Testis (tissue), 3 donors: Measurements from ENCODE around the gene KCNIP3. TPM values are rescaled to one million over a fixed set of nuclear protein-coding genes. Genes with fewer than 3 reads are reported as not detected.
A peak's percentile ranks its signal among the peaks of the same experiment; 100 is the strongest.

Experiments used
- DNase-seq: peaks from one replicate; pipeline ENCODE4 v3.0.0-alpha.2; 2019
- H3K27ac ChIP-seq, 2 donors: fragments of 200-600 bp; sonication (generic); one replicate each; pipeline ENCODE4 v1.5.1; 2019
- H3K27me3 ChIP-seq: fragments of 200-600 bp; sonication (generic); one replicate; pipeline ENCODE4 v1.5.1; 2019
- H3K36me3 ChIP-seq: fragments of 200-600 bp; sonication (generic); one replicate; pipeline ENCODE4 v1.5.1; 2017; ENCODE audit warnings: low read depth; ENCODE audit errors: missing control alignments
- H3K4me1 ChIP-seq: fragments of 200-600 bp; sonication (generic); one replicate; pipeline ENCODE4 v1.5.1; 2019
- H3K4me3 ChIP-seq, 2 donors: fragments of 200-600 bp; sonication (generic); one replicate each; pipeline ENCODE4 v1.5.1; 2017 to 2019
- H3K9me3 ChIP-seq: fragments of 200-600 bp; sonication (generic); one replicate; pipeline ENCODE4 v1.5.1; 2017
- CTCF ChIP-seq, 3 experiments: fragments of 450-650 bp in 2 of 3; fragments of 200-600 bp in 1 of 3; sonication (generic) in 1 of 3; IDR thresholded peaks; one replicate each; pipeline ENCODE4 v1.5.1; 2016 to 2019; ENCODE audit warnings: antibody characterized with exemption in 3 of 3, mild to moderate bottlenecking in 2 of 3, moderate library complexity in 1 of 3
- POLR2A ChIP-seq: fragments of 450-650 bp; IDR thresholded peaks from one replicate; pipeline ENCODE4 v1.6.1; 2017; ENCODE audit warnings: antibody characterized with exemption, mild to moderate bottlenecking, moderate library complexity
- WGBS, 2 donors: methylation state at CpG; one replicate each; pipeline ENCODE4 v1.1.5; 2018; 5-methylcytosine and 5-hydroxymethylcytosine counted together
- intact Hi-C: fragments of 100-400 bp; cut with DNase I; formaldehyde crosslinking; loops from one replicate; pipeline ENCODE4 v1.15.1; 2023; ENCODE audit warnings: low total_unique reads
- polyA plus RNA-seq: library from polyadenylated mRNA; stranded (reverse); fragments of 350-450 nt; fragmentation: Illumina TruSeq; extraction: RNeasy Lipid Tissue Mini Kit (QIAGEN cat#74804); gene quantifications from one replicate; pipeline ENCODE4 v1.2.3, GENCODE V29; 2014; ENCODE audit warnings: low read depth, low replicate concordance; ENCODE audit not compliant: insufficient read depth
- total RNA-seq, 2 donors: library from RNA; depleted of rRNA; stranded (reverse); fragments of >200 nt; gene quantifications; one replicate each; pipeline ENCODE4 v1.2.3, GENCODE V29; 2016

KCNIP3 gene
- total and polyA plus RNA-seq, 3 donors from 2014 or later: 23.9 to 69.1 (median 43.4) TPM

GRCh38 chr2:95386031-95386430 is 88.9 kb downstream of the KCNIP3 start:
- no peak overlapping the region for H3K4me3 ChIP-seq
- H3K27ac ChIP-seq: peak overlapping the region; percentile 51 to 76

DNA sequence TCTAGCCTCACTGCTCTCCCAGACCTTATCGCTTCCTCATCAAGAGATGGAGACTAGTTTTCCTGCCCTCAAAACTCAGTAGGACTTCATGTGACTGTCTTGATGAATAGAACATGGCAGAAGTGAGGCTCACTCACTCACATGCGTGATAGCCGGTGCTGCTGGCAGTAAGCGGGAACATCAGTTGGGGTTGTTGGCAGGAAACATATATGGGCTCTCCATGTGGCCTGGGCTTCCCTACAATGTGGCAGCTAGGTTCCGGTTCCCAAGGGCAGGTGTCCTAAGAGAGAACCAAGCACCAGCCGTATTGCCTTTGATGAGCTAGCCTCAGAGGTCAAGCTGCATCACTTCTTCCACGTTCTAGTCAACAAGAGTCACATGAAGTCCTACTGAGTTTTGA is 90.2 kb downstream of the KCNIP3 start:
- Histone ChIP-seq H3K27me3 (no peaks in the 10 kb centered on the region), H3K27ac (no peak overlapping the region), H3K36me3 (no peaks in the 10 kb centered on the region), H3K9me3 (no peaks in the 10 kb centered on the region), H3K4me3 (no peak overlapping the region), H3K4me1 (peaks cover 66% of the 10 kb centered on the region)
- TF ChIP-seq POLR2A: no peak
- no peak for TF ChIP-seq CTCF (IDR thresholded peaks at IDR 0.05)
- peak; percentile 11 for DNase-seq
- intact Hi-C loops: loop anchor here (5.0 kb wide), 1 partner anchor 40 kb away; no protein-coding TSS in a partner anchor
- WGBS, 2 donors: 86% methylated on average over 7 of the region's 7 CpGs

More at GRCh38 chr2:95386031-95386430, 88.9 kb downstream of the KCNIP3 start:
- Histone ChIP-seq H3K27me3 (no peaks in the 10 kb centered on the region), H3K36me3 (no peaks in the 10 kb centered on the region), H3K9me3 (no peaks in the 10 kb centered on the region), H3K4me1 (peaks cover 53% of the 10 kb centered on the region)
- WGBS, 2 donors: 39 to 56% methylated on average over 6 of the region's 6 CpGs
- no peak for TF ChIP-seq POLR2A
- TF ChIP-seq CTCF (IDR thresholded peaks at IDR 0.05): no peak
- no peak for DNase-seq
- intact Hi-C loops: loop anchor here (5.0 kb wide), 1 partner anchor 39 kb away; no protein-coding TSS in a partner anchor

DNA sequence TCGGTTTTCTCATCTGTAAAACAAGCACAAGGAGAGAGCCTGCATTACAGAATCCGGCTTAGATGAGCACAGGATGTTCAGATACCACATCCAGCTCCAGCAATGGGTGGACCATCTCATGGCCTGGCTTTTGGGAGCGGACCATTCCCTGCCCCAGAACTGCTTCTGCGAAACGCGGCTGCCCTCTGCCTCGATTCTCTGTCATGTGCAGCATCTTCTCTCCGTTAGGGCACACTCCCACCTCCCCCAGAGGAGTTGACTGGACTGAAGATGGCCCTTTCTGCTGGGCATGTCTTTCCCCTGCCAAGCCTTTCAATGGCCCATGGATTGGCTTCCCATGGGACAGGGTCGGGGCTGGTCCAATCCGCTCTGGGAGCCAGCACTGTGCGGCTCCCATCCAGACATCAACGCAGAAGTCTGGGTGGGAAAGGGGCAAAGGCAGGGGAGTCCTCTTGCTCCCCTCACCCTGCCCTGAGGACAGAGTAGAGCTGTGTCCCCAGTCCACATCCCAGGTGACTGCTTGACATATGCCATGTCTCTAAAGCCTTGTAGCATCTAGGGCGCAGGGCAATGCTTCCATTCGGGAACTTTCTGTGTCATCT is 91.0 kb downstream of the KCNIP3 start:
- intact Hi-C loops: loop anchor here (5.0 kb wide), 1 partner anchor 41 kb away; no protein-coding TSS in a partner anchor
- no peak for DNase-seq
- no peaks in the 10 kb centered on the region for H3K27me3 ChIP-seq
- peaks cover 66% of the 10 kb centered on the region for H3K4me1 ChIP-seq
- H3K27ac ChIP-seq: no peak overlapping the region
- WGBS, 2 donors: 56 to 77% methylated on average over 13 to 14 of the region's 14 CpGs
- no peaks in the 10 kb centered on the region for H3K9me3 ChIP-seq
- H3K36me3 ChIP-seq: no peaks in the 10 kb centered on the region
- no peak overlapping the region for H3K4me3 ChIP-seq
- no peak for TF ChIP-seq POLR2A
- TF ChIP-seq CTCF (IDR thresholded peaks at IDR 0.05): no peak

DNA sequence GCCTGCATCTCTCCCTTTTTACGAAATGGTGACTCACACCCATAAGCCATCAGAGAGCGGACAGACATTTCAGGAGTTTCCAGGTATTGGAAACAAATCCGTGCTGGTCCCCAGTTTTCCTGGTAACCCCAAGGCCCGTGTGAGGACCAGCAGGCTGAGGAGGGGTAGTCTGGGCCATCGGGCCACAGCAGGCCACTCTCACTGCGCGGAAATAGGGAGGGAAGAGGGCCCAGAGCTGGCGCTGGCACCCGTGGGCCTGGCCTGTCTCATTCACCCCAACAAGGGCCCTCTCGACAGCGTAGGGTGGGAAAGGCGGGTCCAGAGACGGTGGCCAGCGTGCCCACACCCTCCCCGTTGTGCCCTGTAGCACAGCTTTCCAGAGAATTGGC is 91.7 kb downstream of the KCNIP3 start:
- no peak for DNase-seq
- Histone ChIP-seq H3K4me3 (no peak overlapping the region), H3K27ac (no peak overlapping the region), H3K36me3 (no peaks in the 10 kb centered on the region), H3K27me3 (no peaks in the 10 kb centered on the region), H3K4me1 (peaks cover 60% of the 10 kb centered on the region), H3K9me3 (no peaks in the 10 kb centered on the region)
- TF ChIP-seq CTCF (IDR thresholded peaks at IDR 0.05) (no peak), POLR2A (no peak)
- intact Hi-C loops: loop anchor here (5.0 kb wide), 1 partner anchor 42 kb away; no protein-coding TSS in a partner anchor
- 56 to 60% methylated on average over 7 to 15 of the region's 15 CpGs for WGBS, 2 donors
